HepG2 (cell line): ENCODE results near the gene MLYCD. TPM values are rescaled to one million over a fixed set of nuclear protein-coding genes. Genes with fewer than 3 reads are reported as not detected.

Experiments used
- AGO1 ChIP-seq: fragments of 200-400 bp; formaldehyde crosslinking; IDR thresholded peaks from 2 replicates; pipeline ENCODE4 v1.6.1; 2017; ENCODE audit warnings: mild to moderate bottlenecking, low read depth, low read length, moderate library complexity; ENCODE audit not compliant: poor library complexity, severe bottlenecking
- CC2D1A ChIP-seq: sonication (generic); formaldehyde crosslinking; IDR thresholded peaks from 2 replicates; pipeline ENCODE4 v1.8.1; 2023; ENCODE audit warnings: mild to moderate bottlenecking, missing genetic modification reagents
- DDIT3 ChIP-seq: sonication (generic); formaldehyde crosslinking; IDR thresholded peaks from 2 replicates; pipeline ENCODE4 v1.4.0; 2020; ENCODE audit warnings: mild to moderate bottlenecking, missing genetic modification reagents
- EHMT2 ChIP-seq: fragments of 200-600 bp; sonication (generic); IDR thresholded peaks from 2 replicates; pipeline ENCODE4 v1.7.0; 2017; ENCODE audit warnings: antibody characterized with exemption, low read depth, low read length, borderline replicate concordance
- ETV6 ChIP-seq: sonication (generic); formaldehyde crosslinking; conservative IDR thresholded peaks from 2 replicates; pipeline ENCODE4 v1.4.0; 2020; ENCODE audit warnings: missing genetic modification reagents
- HOXA5 ChIP-seq: sonication (generic); formaldehyde crosslinking; IDR thresholded peaks from 2 replicates; pipeline ENCODE4 v1.4.0; 2020; ENCODE audit warnings: missing genetic modification reagents
- MTA1 ChIP-seq: sonication (generic); formaldehyde crosslinking; IDR thresholded peaks from 2 replicates; pipeline ENCODE4 v1.4.0; 2020; ENCODE audit warnings: missing genetic modification reagents, mild to moderate bottlenecking, borderline replicate concordance
- NFATC3 ChIP-seq: sonication (generic); formaldehyde crosslinking; IDR thresholded peaks from 2 replicates; pipeline ENCODE4 v1.5.1; 2020; ENCODE audit warnings: mild to moderate bottlenecking, missing genetic modification reagents
- PITX1 ChIP-seq: sonication (generic); formaldehyde crosslinking; IDR thresholded peaks from 2 replicates; pipeline ENCODE4 v1.5.1; 2020; ENCODE audit warnings: mild to moderate bottlenecking, missing genetic modification reagents
- RARA ChIP-seq: IDR thresholded peaks from 2 replicates; pipeline ENCODE4 v1.6.1; 2016; ENCODE audit warnings: missing genetic modification reagents, missing compliant biosample characterization
- RXRB ChIP-seq: IDR thresholded peaks from 2 replicates; pipeline ENCODE4 v1.6.1; 2016; ENCODE audit warnings: borderline replicate concordance, missing genetic modification reagents, missing compliant biosample characterization
- SAFB2 ChIP-seq: sonication (generic); formaldehyde crosslinking; IDR thresholded peaks from 2 replicates; pipeline ENCODE4 v1.5.1; 2020; ENCODE audit warnings: missing genetic modification reagents, low read depth, mild to moderate bottlenecking, borderline replicate concordance
- ZHX1 ChIP-seq: sonication (generic); formaldehyde crosslinking; IDR thresholded peaks from 2 replicates; pipeline ENCODE4 v1.8.1; 2022; ENCODE audit warnings: low read depth, mild to moderate bottlenecking, missing genetic modification reagents
- ZNF329 ChIP-seq: sonication (generic); formaldehyde crosslinking; IDR thresholded peaks from 2 replicates; pipeline ENCODE4 v1.9.0; 2021; ENCODE audit warnings: low read depth, mild to moderate bottlenecking, missing genetic modification reagents
- ZNF564 ChIP-seq: sonication (generic); formaldehyde crosslinking; IDR thresholded peaks from 2 replicates; pipeline ENCODE4 v1.8.1; 2023; ENCODE audit warnings: mild to moderate bottlenecking, missing genetic modification reagents
- ZNF670 ChIP-seq: sonication (generic); formaldehyde crosslinking; IDR thresholded peaks from 2 replicates; pipeline ENCODE4 v1.8.0; 2022; ENCODE audit warnings: mild to moderate bottlenecking, missing genetic modification reagents, borderline replicate concordance
- ZNF703 ChIP-seq: sonication (generic); formaldehyde crosslinking; IDR thresholded peaks from 2 replicates; pipeline ENCODE4 v1.5.1; 2020; ENCODE audit warnings: missing genetic modification reagents, mild to moderate bottlenecking, moderate library complexity, borderline replicate concordance
- ZNF768 ChIP-seq: sonication (generic); formaldehyde crosslinking; IDR thresholded peaks from 2 replicates; pipeline ENCODE4 v1.4.0; 2020; ENCODE audit warnings: missing genetic modification reagents
- ZNF776 ChIP-seq: sonication (generic); formaldehyde crosslinking; IDR thresholded peaks from 2 replicates; pipeline ENCODE4 v1.4.0; 2020; ENCODE audit warnings: mild to moderate bottlenecking, missing genetic modification reagents
- polyA plus RNA-seq, 8 experiments: library from polyadenylated mRNA; depleted of rRNA in 3 of 8; stranded (reverse) in 7 of 8; unstranded in 1 of 8; fragments of >200 nt; fragmentation: Illumina TruSeq in 4 of 8; extraction: Trizol in 4 of 8; gene quantifications; 2 replicates each; pipeline versions ENCODE4 v1.2.1 to v1.2.3, GENCODE V29; 2011 to 2016; ENCODE audit warnings: low read depth in 4 of 8, missing spikeins in 1 of 8, mixed read lengths in 1 of 8; ENCODE audit not compliant: insufficient read depth in 1 of 8
- total RNA-seq, 5 experiments: library from RNA; depleted of rRNA; stranded (reverse); fragments of >200 nt; fragmentation: Illumina TruSeq; extraction: Trizol; gene quantifications; 2 replicates each; pipeline ENCODE4 v1.2.3, GENCODE V29; 2016; ENCODE audit warnings: low read depth in 1 of 5
- TF ChIP-seq, protein P1 (sequence below): sonication (generic); formaldehyde crosslinking; IDR thresholded peaks from 2 replicates; pipeline ENCODE4 v1.4.0; 2020; ENCODE audit warnings: missing genetic modification reagents, borderline replicate concordance
- TF ChIP-seq, protein P2 (sequence below): sonication (generic); formaldehyde crosslinking; IDR thresholded peaks from 2 replicates; pipeline ENCODE4 v1.4.0; 2020; ENCODE audit warnings: missing genetic modification reagents
- TF ChIP-seq, protein P3 (sequence below): sonication (generic); formaldehyde crosslinking; IDR thresholded peaks from 2 replicates; pipeline ENCODE4 v1.8.1; 2023; ENCODE audit warnings: mild to moderate bottlenecking, missing genetic modification reagents, borderline replicate concordance

The MLYCD gene
- total and polyA plus RNA-seq, 2 of the 13 experiments (the other 11 are each of a cell fraction or from before 2014, with no cell fraction given), result 1.8 to 4.0 TPM

GRCh38 chr16:83946781-83947566, 48.1 kb downstream of the MLYCD start (continued):
- TF ChIP-seq, protein P1, sequence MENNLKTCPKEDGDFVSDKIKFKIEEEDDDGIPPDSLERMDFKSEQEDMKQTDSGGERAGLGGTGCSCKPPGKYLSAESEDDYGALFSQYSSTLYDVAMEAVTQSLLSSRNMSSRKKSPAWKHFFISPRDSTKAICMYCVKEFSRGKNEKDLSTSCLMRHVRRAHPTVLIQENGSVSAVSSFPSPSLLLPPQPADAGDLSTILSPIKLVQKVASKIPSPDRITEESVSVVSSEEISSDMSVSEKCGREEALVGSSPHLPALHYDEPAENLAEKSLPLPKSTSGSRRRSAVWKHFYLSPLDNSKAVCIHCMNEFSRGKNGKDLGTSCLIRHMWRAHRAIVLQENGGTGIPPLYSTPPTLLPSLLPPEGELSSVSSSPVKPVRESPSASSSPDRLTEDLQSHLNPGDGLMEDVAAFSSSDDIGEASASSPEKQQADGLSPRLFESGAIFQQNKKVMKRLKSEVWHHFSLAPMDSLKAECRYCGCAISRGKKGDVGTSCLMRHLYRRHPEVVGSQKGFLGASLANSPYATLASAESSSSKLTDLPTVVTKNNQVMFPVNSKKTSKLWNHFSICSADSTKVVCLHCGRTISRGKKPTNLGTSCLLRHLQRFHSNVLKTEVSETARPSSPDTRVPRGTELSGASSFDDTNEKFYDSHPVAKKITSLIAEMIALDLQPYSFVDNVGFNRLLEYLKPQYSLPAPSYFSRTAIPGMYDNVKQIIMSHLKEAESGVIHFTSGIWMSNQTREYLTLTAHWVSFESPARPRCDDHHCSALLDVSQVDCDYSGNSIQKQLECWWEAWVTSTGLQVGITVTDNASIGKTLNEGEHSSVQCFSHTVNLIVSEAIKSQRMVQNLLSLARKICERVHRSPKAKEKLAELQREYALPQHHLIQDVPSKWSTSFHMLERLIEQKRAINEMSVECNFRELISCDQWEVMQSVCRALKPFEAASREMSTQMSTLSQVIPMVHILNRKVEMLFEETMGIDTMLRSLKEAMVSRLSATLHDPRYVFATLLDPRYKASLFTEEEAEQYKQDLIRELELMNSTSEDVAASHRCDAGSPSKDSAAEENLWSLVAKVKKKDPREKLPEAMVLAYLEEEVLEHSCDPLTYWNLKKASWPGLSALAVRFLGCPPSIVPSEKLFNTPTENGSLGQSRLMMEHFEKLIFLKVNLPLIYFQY, result no peak
- TF ChIP-seq NFATC3 (CRISPR knock-in tag) (no peak), AGO1 (no peak), MTA1 (CRISPR knock-in tag) (no peak), ZNF329 (CRISPR knock-in tag) (no peak), SAFB2 (CRISPR knock-in tag) (no peak), ETV6 (no peak), ZHX1 (CRISPR knock-in tag) (no peak), RXRB (CRISPR knock-in tag) (peak; percentile 95), EHMT2 (no peak), CC2D1A (CRISPR knock-in tag) (0 out of 2 replicates have a peak, but pooled peaks have one; percentile 52), ZNF768 (CRISPR knock-in tag) (peak; percentile 96), ZNF776 (no peak), DDIT3 (CRISPR knock-in tag) (no peak), ZNF670 (CRISPR knock-in tag) (no peak), ZNF703 (CRISPR knock-in tag) (no peak), RARA (CRISPR knock-in tag) (peak; percentile 98), ZNF564 (CRISPR knock-in tag) (no peak), PITX1 (CRISPR knock-in tag) (peak; percentile 51), HOXA5 (CRISPR knock-in tag) (no peak)
- TF ChIP-seq, protein P2, sequence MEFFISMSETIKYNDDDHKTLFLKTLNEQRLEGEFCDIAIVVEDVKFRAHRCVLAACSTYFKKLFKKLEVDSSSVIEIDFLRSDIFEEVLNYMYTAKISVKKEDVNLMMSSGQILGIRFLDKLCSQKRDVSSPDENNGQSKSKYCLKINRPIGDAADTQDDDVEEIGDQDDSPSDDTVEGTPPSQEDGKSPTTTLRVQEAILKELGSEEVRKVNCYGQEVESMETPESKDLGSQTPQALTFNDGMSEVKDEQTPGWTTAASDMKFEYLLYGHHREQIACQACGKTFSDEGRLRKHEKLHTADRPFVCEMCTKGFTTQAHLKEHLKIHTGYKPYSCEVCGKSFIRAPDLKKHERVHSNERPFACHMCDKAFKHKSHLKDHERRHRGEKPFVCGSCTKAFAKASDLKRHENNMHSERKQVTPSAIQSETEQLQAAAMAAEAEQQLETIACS (CRISPR knock-in tag), result no peak
- TF ChIP-seq, protein P3, sequence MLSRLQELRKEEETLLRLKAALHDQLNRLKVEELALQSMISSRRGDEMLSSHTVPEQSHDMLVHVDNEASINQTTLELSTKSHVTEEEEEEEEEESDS (CRISPR knock-in tag), result no peak
